AML-193 (cell line): ENCODE results near the gene ZMYND15.

Experiments used
- DNase-seq, 2 experiments: peaks; one replicate each; lab custom pipeline; 2025; lab: John Stamatoyannopoulos, UW

ZMYND15 gene

DNA sequence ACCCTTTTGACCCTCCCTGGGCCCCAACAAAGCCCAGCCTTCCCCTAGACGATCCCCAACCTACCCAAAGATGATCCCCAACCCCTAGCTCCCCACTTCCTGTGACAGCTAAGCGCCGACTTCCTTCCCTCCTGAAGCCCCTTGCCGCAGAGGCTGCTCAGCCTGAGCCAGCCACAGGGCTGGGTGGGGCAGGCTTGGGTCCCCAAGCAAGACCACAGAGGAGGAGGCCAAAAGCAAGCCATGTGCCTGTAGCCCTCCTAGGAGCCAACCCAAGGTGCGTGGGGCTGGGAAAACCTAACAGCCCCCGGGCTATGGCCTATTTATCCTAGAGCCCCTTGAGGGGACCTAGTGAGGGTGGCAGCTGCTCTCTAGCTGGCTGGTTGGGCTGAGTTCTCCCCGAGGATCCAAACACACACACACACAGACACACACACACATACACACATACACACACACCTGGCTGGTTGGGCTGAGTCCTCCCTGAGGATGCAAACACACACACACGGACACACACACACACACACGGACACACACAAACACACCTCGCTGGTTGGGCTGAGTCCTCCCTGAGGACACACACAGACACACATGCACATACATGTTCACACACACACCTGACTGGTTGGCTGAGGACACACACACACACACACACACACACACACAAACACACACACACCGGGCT lies 24.4 kb upstream of the ZMYND15 start:
- no peak for DNase-seq

DNA sequence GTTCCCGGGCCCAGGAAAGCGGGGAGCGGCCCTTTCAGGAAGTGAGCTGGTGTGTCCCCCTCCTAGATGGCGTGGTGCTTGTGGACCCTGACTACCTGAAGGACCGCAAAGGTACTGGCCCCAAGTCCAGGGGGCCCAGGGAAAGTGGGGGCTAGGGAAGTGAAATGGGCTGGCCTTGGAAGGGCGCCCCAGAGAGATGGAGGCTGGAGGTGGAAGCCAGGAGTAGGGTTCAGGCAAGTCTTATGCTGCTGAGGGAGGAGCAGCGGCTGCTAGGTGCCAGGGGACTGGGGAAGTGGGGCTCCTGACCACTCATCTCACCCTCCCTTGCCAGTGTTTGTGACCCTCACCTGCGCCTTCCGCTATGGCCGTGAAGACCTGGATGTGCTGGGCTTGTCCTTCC lies 23.6 kb upstream of the ZMYND15 start:
- no peak for DNase-seq

DNA sequence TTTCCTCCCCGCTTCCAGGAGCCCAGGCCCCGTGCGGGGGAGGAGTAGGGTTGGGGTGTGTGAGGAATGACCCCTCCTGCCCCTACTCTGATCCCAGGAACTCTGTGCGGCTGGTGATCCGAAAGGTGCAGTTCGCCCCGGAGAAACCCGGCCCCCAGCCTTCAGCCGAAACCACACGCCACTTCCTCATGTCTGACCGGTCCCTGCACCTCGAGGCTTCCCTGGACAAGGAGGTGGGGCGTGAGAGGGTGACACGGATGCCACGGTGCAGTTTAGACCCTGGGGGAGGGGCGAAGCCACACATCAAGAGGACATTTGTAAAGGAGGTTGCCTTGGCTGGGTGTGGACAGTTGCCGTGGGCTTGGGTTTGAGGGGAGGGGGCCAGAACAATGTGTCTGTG lies 21.8 kb upstream of the ZMYND15 start:
- no peak for DNase-seq

DNA sequence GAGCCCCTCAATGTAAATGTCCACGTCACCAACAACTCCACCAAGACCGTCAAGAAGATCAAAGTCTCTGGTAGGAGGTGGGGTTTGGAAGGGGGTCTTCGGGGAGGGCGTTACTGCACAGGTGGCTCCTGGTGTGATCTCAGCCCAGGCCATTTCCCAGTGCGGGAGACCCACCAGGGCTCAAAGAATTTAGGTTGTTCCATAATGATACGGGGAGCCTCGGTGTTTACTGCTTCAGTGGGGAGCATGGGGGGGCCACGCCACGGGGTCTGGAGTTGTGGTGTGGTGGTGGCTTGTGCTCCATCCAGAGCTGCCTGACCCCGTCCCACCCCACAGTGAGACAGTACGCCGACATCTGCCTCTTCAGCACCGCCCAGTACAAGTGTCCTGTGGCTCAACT lies 21.4 kb upstream of the ZMYND15 start:
- no peak for DNase-seq

DNA sequence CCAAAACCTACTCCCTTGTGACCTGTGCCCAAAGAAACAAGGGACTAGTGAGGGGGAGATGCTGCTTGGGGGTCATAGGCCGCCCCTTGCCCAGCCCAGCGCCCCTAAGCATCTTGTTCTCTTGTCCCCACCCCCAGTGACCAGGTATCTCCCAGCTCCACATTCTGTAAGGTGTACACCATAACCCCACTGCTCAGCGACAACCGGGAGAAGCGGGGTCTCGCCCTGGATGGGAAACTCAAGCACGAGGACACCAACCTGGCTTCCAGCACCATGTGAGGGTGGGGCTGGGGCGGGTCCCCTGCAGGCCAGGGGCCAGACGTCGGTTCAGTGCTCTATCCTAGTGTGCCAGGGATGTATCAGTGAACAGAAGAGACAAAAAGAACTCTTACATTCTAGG lies 20.5 kb upstream of the ZMYND15 start:
- no peak for DNase-seq

DNA sequence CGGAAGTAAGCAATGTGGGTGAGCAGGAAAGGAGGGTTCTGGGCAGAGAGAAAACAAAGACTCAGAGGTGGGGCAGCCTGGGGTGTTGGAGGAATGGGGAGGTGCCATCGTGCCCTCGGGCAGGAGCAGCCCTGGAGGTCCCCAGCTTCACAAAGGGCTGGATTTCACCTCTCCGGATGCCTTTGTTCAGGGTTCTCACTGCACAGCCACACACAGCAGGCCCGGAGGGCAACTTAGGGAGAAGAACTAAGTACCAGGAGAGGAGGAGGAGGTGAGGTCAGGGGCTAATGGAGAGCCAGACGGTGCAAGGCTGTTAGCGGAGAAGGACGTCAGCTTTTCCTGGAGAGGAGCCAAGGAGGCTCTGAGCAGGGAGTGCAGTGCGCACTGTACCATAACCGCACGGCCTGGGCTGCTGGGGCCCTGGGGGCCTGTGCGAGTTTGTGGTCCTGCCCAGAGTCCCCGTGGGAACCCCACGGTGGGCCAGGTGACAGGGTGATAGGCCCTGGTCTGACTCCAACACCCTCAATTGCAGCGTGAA lies 19.9 kb upstream of the ZMYND15 start:
- DNase-seq: no peak

DNA sequence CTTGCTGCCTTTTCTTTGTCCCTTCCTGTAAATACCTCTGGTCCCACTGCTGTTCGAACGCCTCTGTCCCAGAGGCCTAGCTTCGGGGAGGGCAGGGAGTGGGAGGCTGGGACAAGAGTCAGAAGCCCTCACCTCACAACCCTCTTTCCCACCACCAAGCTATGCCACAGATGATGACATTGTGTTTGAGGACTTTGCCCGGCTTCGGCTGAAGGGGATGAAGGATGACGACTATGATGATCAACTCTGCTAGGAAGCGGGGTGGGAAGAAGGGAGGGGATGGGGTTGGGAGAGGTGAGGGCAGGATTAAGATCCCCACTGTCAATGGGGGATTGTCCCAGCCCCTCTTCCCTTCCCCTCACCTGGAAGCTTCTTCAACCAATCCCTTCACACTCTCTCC lies 18.8 kb upstream of the ZMYND15 start:
- DNase-seq: no peak

DNA sequence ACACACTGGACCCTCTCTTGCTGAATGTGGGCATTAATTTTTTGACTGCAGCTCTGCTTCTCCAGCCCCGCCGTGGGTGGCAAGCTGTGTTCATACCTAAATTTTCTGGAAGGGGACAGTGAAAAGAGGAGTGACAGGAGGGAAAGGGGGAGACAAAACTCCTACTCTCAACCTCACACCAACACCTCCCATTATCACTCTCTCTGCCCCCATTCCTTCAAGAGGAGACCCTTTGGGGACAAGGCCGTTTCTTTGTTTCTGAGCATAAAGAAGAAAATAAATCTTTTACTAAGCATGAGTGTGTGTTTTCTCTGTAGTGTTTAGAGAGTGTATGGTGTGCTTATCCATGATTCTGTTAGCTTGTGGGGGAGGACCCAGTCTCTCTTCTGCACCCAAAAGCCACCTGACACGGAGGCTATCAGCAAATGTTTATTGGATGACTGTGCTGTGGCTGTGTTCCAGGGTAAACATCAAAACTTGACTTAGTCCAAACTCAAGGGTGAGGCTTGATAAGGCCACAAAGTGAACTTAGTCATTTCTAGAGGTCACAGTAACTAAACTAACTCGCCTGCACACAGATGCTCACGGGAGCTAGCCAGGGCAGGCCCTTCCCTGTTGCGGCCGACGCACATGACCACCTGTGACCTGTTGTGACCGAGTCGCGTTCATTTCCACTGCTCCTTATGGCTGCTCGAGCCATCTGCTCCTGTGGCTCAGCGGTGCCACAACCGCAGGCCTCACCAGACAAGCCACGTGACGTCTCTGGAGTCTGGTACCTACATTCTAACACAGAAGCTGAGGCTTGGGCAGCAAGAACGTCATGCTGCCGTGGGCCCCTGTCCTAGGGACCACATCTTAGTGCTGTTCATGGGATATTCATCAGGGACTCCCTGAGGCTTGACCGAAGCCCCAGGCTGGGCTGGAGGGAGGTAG lies 18.2 kb upstream of the ZMYND15 start:
- no peak for DNase-seq

DNA sequence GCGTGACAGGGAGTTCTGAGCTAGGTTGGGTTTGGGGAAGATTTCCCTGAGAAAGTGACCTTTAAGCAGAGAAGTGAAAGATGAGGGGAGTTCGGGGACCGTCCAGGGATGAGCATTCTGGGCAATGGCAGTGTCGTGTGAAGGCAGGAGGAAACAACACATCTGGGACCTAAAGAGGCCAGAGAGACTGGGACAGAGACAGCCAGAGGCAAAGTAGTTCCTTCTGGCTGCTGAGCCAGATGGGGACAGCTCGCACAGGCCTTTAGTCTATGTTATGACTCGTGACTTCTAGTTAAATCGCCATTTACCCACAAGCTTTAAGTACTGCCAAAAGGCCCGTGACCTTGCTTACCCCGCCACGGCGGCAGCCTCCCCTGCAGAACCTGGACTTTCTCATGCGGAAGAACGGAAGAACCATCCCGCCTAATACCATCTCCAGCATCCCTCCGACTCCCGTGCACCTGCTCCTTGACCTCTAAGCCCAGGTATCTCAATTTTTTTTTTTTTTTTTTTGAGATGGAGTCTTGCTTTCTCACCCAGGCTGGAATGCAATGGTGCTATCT lies 16.9 kb upstream of the ZMYND15 start:
- DNase-seq: no peak

DNA sequence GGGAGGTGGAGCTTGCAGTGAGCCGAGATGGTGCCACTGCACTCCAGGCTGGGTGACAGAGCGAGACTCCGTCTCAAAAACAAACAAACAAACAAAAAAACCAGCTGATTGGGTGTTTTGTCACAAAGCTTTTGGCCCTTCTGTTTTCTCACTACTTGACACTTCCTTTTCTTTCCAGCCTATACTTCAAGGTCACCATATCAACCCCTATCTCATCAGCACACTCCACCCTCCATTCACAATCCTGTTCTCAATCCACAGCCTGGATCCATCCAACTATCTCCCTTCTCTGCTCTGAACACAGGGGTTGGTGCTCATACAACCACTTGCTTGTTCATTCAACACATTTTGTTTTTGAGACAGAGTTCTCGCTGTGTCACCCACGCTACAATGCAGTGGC lies 15.0 kb upstream of the ZMYND15 start:
- DNase-seq: no peak

DNA sequence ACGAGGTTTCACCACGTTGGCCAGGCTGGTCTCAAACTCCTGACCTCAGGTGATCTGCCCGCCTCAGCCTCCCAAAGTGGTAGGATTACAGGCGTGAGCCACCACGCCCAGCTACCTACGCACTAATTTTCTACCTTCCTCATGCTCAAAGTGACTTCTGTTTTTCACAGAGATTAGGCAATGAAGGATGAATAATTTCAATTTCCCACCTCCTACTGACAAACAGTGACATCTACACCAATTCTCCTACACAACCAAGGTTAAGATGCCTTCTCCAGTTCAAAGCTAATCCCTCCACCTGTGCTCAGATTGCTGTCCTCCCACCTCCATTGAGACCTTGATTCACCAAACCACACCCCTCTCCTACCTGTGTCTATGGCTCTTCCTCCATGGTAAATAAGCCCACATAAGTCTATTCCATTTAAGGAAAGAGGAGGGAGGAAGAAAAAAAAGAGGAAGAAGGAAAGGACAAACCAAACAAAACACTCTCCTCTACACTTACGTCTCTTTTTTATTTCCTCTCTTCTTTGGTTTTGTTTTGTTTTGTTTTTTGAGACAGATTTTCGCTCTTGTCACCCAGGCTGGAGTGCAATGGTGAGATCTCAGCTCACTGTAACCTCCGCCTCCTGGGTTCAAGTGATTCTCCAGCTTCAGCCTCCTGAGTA lies 13.9 kb upstream of the ZMYND15 start:
- DNase-seq: peak in 1 of 2 experiments; percentile 40

DNA sequence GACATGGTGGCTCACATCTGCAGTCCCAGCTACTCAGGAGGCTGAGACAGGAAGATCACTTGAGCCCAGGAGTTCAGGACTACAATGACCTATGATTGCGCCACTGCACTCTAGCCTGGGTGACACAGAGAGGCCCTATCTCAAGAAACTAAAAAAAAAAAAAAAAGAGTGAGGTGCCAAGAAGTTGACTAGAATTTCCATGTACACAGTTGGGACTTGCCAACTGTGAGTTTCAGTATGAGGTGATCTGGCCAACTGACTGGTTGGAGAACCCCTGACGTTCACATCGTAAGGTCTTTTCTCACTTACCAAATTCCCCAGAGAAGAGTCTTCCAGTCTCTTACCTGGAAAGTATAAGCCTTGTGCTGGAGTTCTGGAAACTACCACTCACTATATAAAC lies 11.5 kb upstream of the ZMYND15 start:
- peak in 1 of 2 experiments; percentile 10 for DNase-seq

DNA sequence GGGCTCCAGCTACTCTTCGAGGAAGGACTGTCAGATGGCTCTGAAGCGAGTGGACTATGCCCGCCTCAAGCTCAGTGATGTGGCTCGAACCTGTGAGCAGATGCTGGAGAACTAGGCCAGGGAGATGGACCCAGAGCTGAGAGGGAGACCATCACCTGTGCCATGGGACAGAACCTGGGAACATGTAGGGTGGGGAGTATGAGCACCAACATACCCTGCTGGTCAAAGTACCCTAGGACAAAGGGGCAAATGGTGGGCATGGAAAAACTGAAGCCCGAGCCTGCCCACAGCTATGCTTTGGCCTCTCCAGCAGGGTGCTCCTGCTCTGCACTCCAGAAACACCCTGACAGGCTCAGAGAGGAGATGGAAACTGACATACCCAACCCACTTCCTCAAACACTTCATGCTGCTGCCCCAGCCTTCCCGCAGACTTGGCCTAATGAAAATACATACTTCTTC lies 6.5 kb upstream of the ZMYND15 start:
- DNase-seq: peak; percentile 66 to 70

DNA sequence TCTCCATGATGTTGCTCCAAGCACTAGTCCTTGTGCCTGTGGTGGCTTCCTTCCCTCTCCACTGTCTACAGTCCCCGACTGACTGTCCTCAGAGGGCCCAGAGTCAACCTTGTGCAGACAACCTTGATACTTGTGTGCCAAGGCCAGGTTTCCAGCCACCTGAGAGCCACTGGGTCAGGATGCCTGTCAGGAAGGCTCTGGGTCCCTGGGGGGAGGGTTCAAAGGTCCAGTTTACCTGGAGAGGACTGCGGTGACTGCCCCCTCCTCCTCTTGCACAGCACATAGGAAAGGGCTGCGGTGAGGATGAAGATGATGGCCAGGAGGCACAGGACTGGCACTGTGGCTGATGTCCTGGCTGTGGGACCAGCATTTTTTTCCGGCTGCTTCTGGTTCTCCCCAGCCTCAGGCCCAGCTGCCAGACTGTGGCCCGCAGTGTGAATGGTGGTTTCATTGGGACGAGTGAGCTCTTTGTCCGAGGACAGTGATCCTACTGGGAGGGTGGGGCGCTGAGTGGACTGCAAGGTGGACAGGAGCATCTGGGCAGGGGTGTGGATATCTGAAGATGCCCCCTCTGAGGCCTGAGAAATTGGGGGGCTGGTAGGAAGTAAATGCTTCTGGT lies 4.7 kb upstream of the ZMYND15 start:
- DNase-seq: no peak

DNA sequence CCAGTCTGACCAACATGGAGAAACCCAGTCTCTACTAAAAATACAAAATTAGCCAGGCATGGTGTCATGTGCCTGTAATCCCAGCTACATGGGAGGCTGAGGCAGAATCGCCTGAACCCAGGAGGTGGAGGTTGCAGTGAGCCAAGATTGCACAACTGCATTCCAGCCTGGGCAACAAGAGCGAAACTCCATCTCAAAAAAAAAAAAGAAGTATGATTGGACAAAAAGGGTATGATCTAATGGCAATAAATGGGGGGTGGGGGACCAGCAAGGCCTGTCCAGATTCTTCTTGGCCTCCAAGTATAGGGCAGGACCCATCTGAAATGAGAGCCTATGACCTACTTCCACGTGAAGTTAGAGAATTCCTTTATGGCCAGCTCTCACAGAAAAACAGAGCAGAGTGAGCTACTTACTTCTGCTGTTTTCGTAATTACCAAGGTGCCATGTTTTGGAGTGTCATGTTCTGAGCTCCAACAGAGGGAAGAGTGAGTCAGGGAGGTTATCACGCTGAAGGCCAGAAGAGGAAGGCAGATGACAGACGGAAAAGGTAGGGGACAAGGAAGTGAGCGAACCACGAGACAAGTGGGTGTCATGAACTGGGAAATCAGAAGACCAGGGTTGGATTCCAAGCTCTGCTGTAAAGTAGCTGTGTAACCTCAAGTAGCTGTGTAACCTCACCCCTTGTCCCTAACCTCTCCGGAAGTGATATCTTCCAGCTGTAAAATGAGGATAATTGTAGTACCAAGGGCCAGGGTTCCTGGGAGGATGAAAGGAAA lies 3.6 kb upstream of the ZMYND15 start:
- peak; percentile 30 to 50 for DNase-seq

DNA sequence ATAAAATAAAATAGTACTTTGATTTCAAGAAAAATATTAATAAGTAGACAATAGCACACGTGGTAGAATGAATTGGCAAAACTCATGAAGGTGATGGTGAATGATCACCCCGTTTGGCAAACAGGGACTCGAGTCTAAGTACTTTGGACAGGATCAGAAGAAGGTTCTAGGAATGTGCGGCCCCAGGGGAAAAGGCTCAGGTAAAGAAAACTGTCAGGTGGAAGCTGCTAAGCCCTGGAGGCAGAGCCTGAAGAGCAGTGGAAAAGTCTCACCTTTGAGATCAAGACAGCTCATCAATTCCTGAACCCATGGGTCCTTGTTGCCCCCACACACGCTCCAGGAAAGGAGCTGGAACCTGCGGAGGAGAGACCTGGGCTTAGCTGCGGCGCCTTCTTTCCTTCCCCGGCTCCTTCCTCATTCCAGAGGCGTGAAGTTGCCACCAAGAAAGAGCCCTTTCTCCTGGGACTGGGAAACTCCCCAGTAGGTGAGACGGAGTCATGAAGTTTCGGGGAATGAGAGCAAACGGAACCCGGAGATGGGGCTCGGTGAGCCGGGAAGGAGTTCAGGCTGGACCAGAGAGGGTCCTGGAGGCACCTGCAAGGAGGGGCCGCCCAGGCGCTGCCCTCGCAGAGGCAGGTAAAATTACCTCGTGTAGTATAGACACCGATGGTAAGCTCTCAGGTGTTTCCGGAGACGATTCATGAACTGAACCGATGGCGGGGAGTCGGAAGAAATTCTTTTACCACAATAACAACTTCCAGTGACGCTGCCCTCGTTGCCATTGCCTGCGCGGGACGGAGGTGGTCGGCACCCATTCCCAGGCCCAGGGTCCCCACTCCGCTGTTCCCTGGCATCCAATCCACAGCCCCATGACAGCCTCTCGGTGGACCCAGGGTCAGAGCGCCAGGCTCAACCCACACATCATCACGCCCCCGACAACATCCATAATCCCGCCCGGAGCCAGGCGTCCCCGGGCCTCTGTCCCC lies 1.2 kb upstream of the ZMYND15 start:
- no peak for DNase-seq

DNA sequence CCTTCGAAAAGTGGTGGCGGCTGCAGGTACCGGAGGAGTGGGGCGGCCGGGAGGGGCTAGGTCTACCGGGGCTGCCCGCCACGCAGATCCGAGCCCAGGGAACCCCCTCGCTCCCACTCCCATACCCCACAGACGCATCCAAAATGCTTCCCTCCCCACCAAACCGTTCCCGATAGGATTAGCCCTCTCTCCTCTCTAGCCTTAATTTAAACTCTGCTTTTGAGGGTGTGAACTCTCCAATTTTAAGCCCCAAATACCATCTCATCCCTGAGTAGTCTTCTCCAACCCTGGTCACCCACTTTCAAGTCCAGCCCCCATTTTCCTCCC lies 355 bp downstream of the ZMYND15 start:
- no peak for DNase-seq

DNA sequence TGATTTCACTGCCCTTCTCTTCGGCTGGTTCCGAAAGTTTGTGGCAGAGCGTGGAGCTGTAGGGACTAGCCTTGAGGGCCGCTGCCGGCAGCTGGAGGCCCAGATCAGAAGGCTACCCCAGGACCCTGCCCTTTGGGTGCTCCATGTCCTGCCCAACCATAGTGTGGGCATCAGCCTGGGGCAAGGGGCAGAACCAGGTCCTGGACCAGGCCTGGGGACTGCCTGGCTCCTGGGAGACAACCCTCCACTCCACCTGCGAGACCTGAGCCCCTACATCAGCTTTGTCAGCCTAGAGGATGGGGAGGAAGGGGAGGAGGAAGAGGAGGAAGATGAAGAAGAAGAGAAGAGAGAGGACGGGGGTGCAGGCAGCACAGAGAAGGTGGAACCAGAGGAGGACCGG lies 951 bp downstream of the ZMYND15 start:
- no peak for DNase-seq

DNA sequence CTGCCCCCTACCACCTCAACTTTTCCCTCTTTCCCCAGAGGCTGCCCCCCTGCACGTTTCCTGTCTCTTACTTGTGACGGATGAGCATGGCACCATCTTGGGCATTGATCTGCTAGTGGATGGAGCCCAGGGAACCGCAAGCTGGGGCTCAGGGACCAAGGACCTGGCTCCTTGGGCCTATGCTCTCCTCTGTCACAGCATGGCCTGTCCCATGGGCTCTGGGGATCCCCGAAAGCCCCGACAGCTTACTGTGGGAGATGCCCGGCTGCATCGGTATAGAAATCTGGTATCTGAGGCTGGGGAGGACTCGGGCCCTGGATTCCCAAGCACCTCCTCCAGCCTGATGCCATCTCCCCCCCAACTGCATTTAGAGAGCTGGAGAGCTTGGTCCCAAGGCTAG lies 1.9 kb downstream of the ZMYND15 start:
- no peak for DNase-seq

DNA sequence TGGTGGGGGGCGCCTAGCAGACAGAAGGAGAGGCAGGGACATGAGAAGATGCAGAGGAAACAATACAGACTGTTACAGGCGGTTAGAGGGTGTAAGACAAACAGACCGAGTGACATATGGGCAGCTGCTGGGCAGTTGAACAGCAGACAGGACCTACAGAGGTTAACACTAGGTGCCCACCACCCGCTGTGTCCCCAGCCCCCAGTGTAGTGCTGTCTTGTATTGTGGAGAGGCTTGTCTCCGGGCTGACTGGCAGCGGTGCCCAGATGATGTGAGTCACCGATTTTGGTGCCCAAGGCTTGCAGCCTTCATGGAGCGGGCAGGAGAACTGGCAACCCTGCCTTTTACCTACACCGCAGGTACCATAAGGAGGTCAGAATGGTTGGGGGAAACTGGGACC lies 2.5 kb downstream of the ZMYND15 start:
- DNase-seq: no peak
